HepG2 (cell line): ENCODE results near the gene ADCY1. TPM values are rescaled to one million over a fixed set of nuclear protein-coding genes. Genes with fewer than 3 reads are reported as not detected.

Experiments
- ATAC-seq: fragments of 200-7000 bp; cut with Tn5 transposase; 3 replicates; pipeline ENCODE4 v1.9.1; 2020; ENCODE audit warnings: mild to moderate bottlenecking, moderate library complexity
- BruUV-seq: library from RNA; stranded (reverse); fragments of 400-500 nt; replicated peaks from 2 replicates; lab custom pipeline; 2021; lab: Mats Ljungman, UMichigan
- CTCF ChIA-PET: fragments of 300-600 bp; formaldehyde crosslinking; extraction: SDS; loops from one replicate; lab custom pipeline; 2021; ENCODE audit warnings: low total read pairs, inconsistent platforms, low intra/inter-chr PET ratio; lab: Yijun Ruan, JAX
- POLR2A ChIA-PET: fragments of 350-600 bp; sonication (Branson Sonifier 250); formaldehyde crosslinking; loops from one replicate; lab custom pipeline; 2020; ENCODE audit warnings: antibody characterized with exemption, inconsistent platforms; lab: Yijun Ruan, JAX
- DNase-seq: peaks from one replicate; pipeline ENCODE4 v3.0.0-alpha.2; 2015; ENCODE audit warnings: low spot score
- FAIRE-seq: peaks from 3 replicates; lab custom pipeline; 2011; peaks lifted over from hg19 to GRCh38; lab: Jason Lieb, UNC
- H2AFZ ChIP-seq: one replicate; pipeline ENCODE4 v1.6.1; 2011; ENCODE audit warnings: low read length, inconsistent platforms
- H3K27ac ChIP-seq: fragments of 300-600 bp; 3 replicates; pipeline ENCODE4 v1.8.0; 2011; ENCODE audit warnings: mixed run types, mild to moderate bottlenecking, mixed read lengths, low read length, inconsistent platforms; ENCODE audit not compliant: insufficient read depth; ENCODE audit errors: extremely low read length
- H3K27me3 ChIP-seq, 2 experiments: fragments of 200-600 bp in 1 of 2; 2 replicates in 1 of 2; 3 replicates in 1 of 2; pipeline versions ENCODE4 v1.6.0 to v1.8.0; 2011; ENCODE audit warnings: low read length in 2 of 2, mild to moderate bottlenecking in 2 of 2, moderate library complexity in 2 of 2, inconsistent platforms in 1 of 2; ENCODE audit not compliant: insufficient read depth in 2 of 2, control insufficient read depth in 1 of 2
- H3K36me3 ChIP-seq, 2 experiments: fragments of 200-600 bp in 1 of 2; replicated peaks in 1 of 2; 2 replicates in 1 of 2; 3 replicates in 1 of 2; pipeline versions ENCODE4 v1.5.1 to v1.8.0; 2011; ENCODE audit warnings: low read length in 2 of 2, inconsistent platforms in 1 of 2; ENCODE audit not compliant: insufficient read depth in 2 of 2, control insufficient read depth in 1 of 2
- H3K4me1 ChIP-seq: 2 replicates; pipeline ENCODE4 v1.5.1; 2012; ENCODE audit warnings: low read length, inconsistent platforms; ENCODE audit not compliant: insufficient read depth
- H3K4me2 ChIP-seq: 2 replicates; pipeline ENCODE4 v1.6.0; 2011; ENCODE audit warnings: low read depth, low read length, inconsistent platforms
- H3K4me3 ChIP-seq, 3 experiments: fragments of 200-600 bp in 1 of 3; sonication (generic), shearing (Covaris generic) in 1 of 3; replicated peaks in 1 of 3; 2 replicates each; pipeline ENCODE4 v1.5.1; 2011 to 2016; ENCODE audit warnings: low read length in 3 of 3, inconsistent platforms in 2 of 3, low read depth in 2 of 3, mild to moderate bottlenecking in 2 of 3, control low read depth in 1 of 3, mixed read lengths in 1 of 3; ENCODE audit not compliant: insufficient read depth in 1 of 3
- H3K79me2 ChIP-seq: one replicate; pipeline ENCODE4 v1.6.1; 2011; ENCODE audit warnings: low read length, inconsistent platforms; ENCODE audit not compliant: insufficient read depth
- H3K9ac ChIP-seq: 2 replicates; pipeline ENCODE4 v1.6.0; 2011; ENCODE audit warnings: mild to moderate bottlenecking, low read depth, low read length, inconsistent platforms; ENCODE audit not compliant: insufficient read depth
- H3K9me3 ChIP-seq: 2 replicates; pipeline ENCODE4 v1.5.1; 2012; ENCODE audit warnings: mild to moderate bottlenecking, low read length
- H4K20me1 ChIP-seq: 2 replicates; pipeline ENCODE4 v1.6.0; 2011; ENCODE audit warnings: inconsistent platforms, mild to moderate bottlenecking, low read length, moderate library complexity; ENCODE audit not compliant: insufficient read depth
- AHR ChIP-seq: IDR thresholded peaks from 2 replicates; pipeline ENCODE4 v1.6.1; 2018; ENCODE audit warnings: missing genetic modification reagents, missing compliant biosample characterization
- ARHGAP35 ChIP-seq: sonication (generic); formaldehyde crosslinking; IDR thresholded peaks from 2 replicates; pipeline ENCODE4 v1.9.0; 2022; ENCODE audit warnings: mild to moderate bottlenecking, inconsistent platforms, moderate library complexity, missing genetic modification reagents, borderline replicate concordance
- ARID4A ChIP-seq: sonication (generic); formaldehyde crosslinking; IDR thresholded peaks from 2 replicates; pipeline ENCODE4 v1.5.0; 2020; ENCODE audit warnings: mild to moderate bottlenecking, missing genetic modification reagents, borderline replicate concordance
- ATF1 ChIP-seq: IDR thresholded peaks from 2 replicates; pipeline ENCODE4 v1.6.1; 2016; ENCODE audit warnings: mild to moderate bottlenecking, control low read depth
- HBP1 ChIP-seq: IDR thresholded peaks from 2 replicates; pipeline ENCODE4 v1.6.1; 2016; ENCODE audit warnings: low read depth, control low read depth
- HOXA9 ChIP-seq: sonication (generic); formaldehyde crosslinking; IDR thresholded peaks from 2 replicates; pipeline ENCODE4 v1.8.1; 2022; ENCODE audit warnings: missing genetic modification reagents, mild to moderate bottlenecking, moderate library complexity, borderline replicate concordance
- MNT ChIP-seq: fragments of 450-650 bp; IDR thresholded peaks from 2 replicates; pipeline ENCODE4 v1.6.1; 2016
- ZNF121 ChIP-seq: sonication (generic); formaldehyde crosslinking; IDR thresholded peaks from 2 replicates; pipeline ENCODE4 v1.5.0; 2020; ENCODE audit warnings: mild to moderate bottlenecking, missing genetic modification reagents
- ZNF577 ChIP-seq: sonication (generic); formaldehyde crosslinking; IDR thresholded peaks from 2 replicates; pipeline ENCODE4 v1.4.0; 2020; ENCODE audit warnings: mild to moderate bottlenecking, low read depth, missing genetic modification reagents, borderline replicate concordance
- ZSCAN9 ChIP-seq: IDR thresholded peaks from 2 replicates; pipeline ENCODE4 v1.6.1; 2016; ENCODE audit warnings: borderline replicate concordance
- WGBS: methylation state at CpG from one replicate; pipeline ENCODE4 v1.1.6; 2017; ENCODE audit warnings: low lambda C conversion rate; 5-methylcytosine and 5-hydroxymethylcytosine counted together
- in situ Hi-C: cut with HindIII; loops from 2 replicates; pipeline ENCODE4 v1.10.0; 2017; ENCODE audit warnings: low pct_unique_long_range_greater_than_20kb; ENCODE audit not compliant: extremely low pct_ligation_motif_present
- intact Hi-C: fragments of 100-400 bp; cut with micrococcal nuclease; formaldehyde crosslinking; loops from one replicate; pipeline ENCODE4 v1.10.0; 2022; ENCODE audit not compliant: unreplicated experiment
- polyA plus RNA-seq, 8 experiments: library from polyadenylated mRNA; depleted of rRNA in 3 of 8; stranded (reverse) in 7 of 8; unstranded in 1 of 8; fragments of >200 nt; fragmentation: Illumina TruSeq in 4 of 8; extraction: Trizol in 4 of 8; gene quantifications; 2 replicates each; pipeline versions ENCODE4 v1.2.1 to v1.2.3, GENCODE V29; 2011 to 2016; ENCODE audit warnings: low read depth in 4 of 8, missing spikeins in 1 of 8, mixed read lengths in 1 of 8; ENCODE audit not compliant: insufficient read depth in 1 of 8
- total RNA-seq, 5 experiments: library from RNA; depleted of rRNA; stranded (reverse); fragments of >200 nt; fragmentation: Illumina TruSeq; extraction: Trizol; gene quantifications; 2 replicates each; pipeline ENCODE4 v1.2.3, GENCODE V29; 2016; ENCODE audit warnings: low read depth in 1 of 5
- TF ChIP-seq, protein P1 (sequence below): sonication (generic); formaldehyde crosslinking; IDR thresholded peaks from 2 replicates; pipeline ENCODE4 v1.8.0; 2022; ENCODE audit warnings: mild to moderate bottlenecking, missing genetic modification reagents, borderline replicate concordance

ADCY1 gene
- total and polyA plus RNA-seq, 2 of the 13 experiments (the other 11 are each of a cell fraction or from before 2014, with no cell fraction given), result 0.80 to 1.2 TPM

GRCh38 chr7:45593121-45593541 is 19.0 kb downstream of the ADCY1 start:
- ChIA-PET POLR2A (no interaction called here), CTCF (no interaction called here)
- in situ Hi-C loops (loop anchor here (25.0 kb wide), 1 partner anchor 431 kb away; the partner anchor contains the start of gene RAMP3), intact Hi-C loops (no loop called here)
- no peak for ATAC-seq
- 8% methylated on average over 2 of the region's 12 CpGs for WGBS
- FAIRE-seq, result no peak
- Histone ChIP-seq H3K4me3 (no peak overlapping the region), H3K36me3 (no peaks in the 10 kb centered on the region), H3K9me3 (no peaks in the 10 kb centered on the region), H2AFZ (no peak overlapping the region), H3K27ac (no peak overlapping the region), H3K27me3 (peaks cover 0 to 15% of the 10 kb centered on the region in 2 experiments; a peak in 4 of 5 replicates), H3K4me2 (no peak overlapping the region), H3K9ac (no peak overlapping the region), H3K4me1 (no peaks in the 10 kb centered on the region), H4K20me1 (no peaks in the 10 kb centered on the region), H3K79me2 (no peaks in the 10 kb centered on the region)
- no TSS peak for BruUV-seq
- no peak for DNase-seq
- TF ChIP-seq MNT, result no peak
- no peak for TF ChIP-seq ARHGAP35 (CRISPR knock-in tag)
- no peak for TF ChIP-seq HOXA9 (CRISPR knock-in tag)
- TF ChIP-seq HBP1 (CRISPR knock-in tag), result no peak
- TF ChIP-seq ZNF577 (CRISPR knock-in tag), result no peak
- TF ChIP-seq, protein P1, sequence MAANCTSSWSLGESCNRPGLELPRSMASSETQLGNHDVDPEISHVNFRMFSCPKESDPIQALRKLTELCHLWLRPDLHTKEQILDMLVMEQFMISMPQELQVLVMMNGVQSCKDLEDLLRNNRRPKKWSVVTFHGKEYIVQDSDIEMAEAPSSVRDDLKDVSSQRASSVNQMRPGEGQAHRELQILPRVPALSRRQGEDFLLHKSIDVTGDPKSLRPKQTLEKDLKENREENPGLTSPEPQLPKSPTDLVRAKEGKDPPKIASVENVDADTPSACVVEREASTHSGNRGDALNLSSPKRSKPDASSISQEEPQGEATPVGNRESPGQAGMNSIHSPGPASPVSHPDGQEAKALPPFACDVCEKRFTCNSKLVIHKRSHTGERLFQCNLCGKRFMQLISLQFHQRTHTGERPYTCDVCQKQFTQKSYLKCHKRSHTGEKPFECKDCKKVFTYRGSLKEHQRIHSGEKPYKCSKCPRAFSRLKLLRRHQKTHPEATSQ, result no peak
- no peak for TF ChIP-seq ATF1 (CRISPR knock-in tag)
- no peak for TF ChIP-seq ARID4A (CRISPR knock-in tag)
- TF ChIP-seq ZSCAN9, result no peak
- TF ChIP-seq AHR, result no peak
- TF ChIP-seq ZNF121, result no peak
